BLaER1 (cell line): ENCODE data around the gene ARHGAP22.
A peak's percentile ranks its signal among the peaks of the same experiment; 100 is the strongest.

Experiments
- H3K27ac ChIP-seq: shearing (Covaris generic); formaldehyde crosslinking; 2 replicates; pipeline ENCODE4 v1.8.1; 2022
- H3K27me3 ChIP-seq: shearing (Covaris generic); formaldehyde crosslinking; 2 replicates; pipeline ENCODE4 v1.8.1; 2022
- H3K36me3 ChIP-seq: shearing (Covaris generic); formaldehyde crosslinking; 2 replicates; pipeline ENCODE4 v1.8.1; 2022
- H3K4me1 ChIP-seq: shearing (Covaris generic); formaldehyde crosslinking; 2 replicates; pipeline ENCODE4 v1.8.1; 2022
- H3K4me2 ChIP-seq: shearing (Covaris generic); formaldehyde crosslinking; 2 replicates; pipeline ENCODE4 v1.8.1; 2022
- H3K4me3 ChIP-seq: shearing (Covaris generic); formaldehyde crosslinking; 2 replicates; pipeline ENCODE4 v1.8.1; 2022
- H3K9ac ChIP-seq: shearing (Covaris generic); formaldehyde crosslinking; 2 replicates; pipeline ENCODE4 v1.8.1; 2022
- H3K9me3 ChIP-seq: shearing (Covaris generic); formaldehyde crosslinking; 2 replicates; pipeline ENCODE4 v1.8.1; 2022
- H4K20me1 ChIP-seq: shearing (Covaris generic); formaldehyde crosslinking; 2 replicates; pipeline ENCODE4 v1.8.1; 2022
- Cebpa-rat ChIP-seq: shearing (Covaris generic); IDR thresholded peaks from 2 replicates; pipeline ENCODE4 v1.8.1; 2022

Gene ARHGAP22

DNA sequence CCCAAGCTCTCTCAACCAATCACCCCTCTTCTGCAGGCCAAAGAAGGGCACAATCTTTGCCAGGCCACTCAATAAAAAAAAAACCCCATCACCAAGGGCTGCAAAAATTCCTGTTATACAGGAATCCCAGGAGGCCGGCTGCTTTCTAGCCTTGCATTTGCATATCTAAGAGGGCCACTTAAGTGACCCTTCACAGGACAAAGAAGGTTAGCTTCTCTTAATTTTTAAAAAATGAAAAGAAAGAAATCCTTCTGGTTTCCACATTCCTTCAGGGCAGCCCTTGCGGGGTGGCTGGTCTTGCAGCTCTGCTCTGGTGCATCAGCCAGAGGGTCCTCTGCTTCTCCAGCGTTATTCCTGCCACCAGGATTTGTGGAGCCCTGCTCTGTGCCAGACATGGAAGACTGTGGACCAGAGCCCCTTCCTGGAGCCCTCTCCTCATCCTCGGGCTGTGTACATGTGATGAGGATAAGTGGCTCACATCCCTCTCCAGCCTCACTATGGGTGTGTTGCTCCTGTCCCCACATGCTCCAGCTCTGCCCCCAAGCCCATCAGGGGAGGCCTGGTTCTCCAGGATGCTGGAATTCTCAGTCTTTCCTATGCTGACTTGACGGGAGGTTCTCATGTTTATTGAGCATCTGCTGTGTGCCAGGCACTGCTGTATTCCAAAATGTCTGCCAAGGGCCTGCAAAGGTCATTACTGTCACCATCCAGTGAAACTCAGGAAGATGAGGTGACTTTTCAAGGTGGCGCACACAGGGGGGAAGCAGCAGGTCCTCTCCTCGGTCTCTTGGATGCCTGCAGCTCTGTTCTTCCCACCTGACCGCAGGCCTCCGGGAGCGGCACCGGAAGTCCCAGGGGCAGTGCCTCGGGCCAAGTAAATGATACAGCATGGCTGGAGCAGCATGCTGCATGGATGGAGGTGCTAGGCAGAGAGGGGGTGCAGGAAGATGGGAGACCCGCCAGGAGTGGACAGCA, 67.7 kb downstream of the ARHGAP22 start:
- Histone ChIP-seq H3K27ac (no peak overlapping the region), H3K27me3 (no peaks in the 10 kb centered on the region), H3K9ac (no peak overlapping the region), H3K4me2 (peak overlapping the region; percentile 49), H3K36me3 (no peaks in the 10 kb centered on the region), H3K4me1 (peaks cover 29% of the 10 kb centered on the region), H3K4me3 (no peak overlapping the region), H4K20me1 (no peaks in the 10 kb centered on the region), H3K9me3 (no peaks in the 10 kb centered on the region)
- no peak for TF ChIP-seq Cebpa-rat

DNA sequence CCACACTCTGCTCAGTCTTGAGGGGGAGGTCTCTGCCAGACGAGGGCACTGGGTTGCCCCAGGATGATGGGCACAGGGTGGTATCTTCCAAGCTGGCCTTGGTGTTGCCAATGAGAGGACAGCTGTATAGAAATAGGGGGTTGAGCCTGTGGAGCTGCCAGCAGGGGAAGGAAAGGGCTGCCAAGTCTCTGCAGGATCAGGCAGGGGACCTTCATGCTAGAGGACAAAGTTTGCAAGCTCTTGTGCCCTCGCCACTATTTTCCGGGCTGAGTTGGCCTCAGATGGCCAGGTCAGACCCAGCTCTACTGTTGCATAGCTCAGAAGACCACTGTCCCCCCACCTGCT, 68.7 kb downstream of the ARHGAP22 start:
- peaks cover 18% of the 10 kb centered on the region for H3K4me1 ChIP-seq
- H3K4me2 ChIP-seq, result peak overlapping the region; percentile 49
- no peak overlapping the region for H3K27ac ChIP-seq

DNA sequence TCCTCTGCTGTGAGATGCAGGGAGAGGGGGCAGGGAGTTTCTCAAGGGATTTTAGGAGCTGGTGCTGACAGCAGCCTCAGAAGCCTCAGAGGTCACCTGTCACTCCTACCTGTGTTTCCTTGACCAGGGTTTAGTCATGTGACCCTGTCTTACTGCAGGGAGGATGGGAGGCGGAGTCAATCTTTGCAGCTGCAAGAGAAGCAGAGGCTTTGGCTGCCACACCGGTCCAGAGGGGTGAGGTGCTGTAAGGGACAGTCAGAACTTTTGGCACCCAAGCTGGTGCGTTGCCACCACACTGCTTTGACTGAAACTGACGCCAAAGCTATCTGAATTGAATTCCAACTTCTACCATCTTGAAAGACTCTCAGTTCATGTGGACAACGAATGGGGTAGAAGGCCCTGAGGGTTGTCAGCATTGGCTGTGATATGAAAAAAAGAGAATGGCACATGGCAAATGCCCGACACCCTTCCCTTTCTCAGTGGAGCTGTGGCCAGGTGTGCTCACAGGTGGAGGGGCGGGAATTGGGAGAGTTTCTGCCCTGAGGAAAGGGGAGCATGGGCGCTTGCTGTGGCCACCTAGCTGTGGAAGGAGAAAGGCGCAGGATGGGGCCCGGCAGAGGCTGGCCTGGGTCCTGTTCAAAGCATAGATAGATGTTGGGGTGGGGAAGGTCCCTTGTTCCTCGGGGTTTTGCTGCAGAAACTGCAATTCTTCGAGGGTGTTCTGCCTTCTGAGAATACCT, 69.3 kb downstream of the ARHGAP22 start:
- no peaks in the 10 kb centered on the region for H3K27me3 ChIP-seq
- no peak overlapping the region for H3K9ac ChIP-seq
- no peaks in the 10 kb centered on the region for H3K36me3 ChIP-seq
- no peaks in the 10 kb centered on the region for H3K9me3 ChIP-seq
- no peaks in the 10 kb centered on the region for H4K20me1 ChIP-seq
- H3K4me3 ChIP-seq, result no peak overlapping the region
- H3K4me1 ChIP-seq, result peaks cover 13% of the 10 kb centered on the region
- H3K27ac ChIP-seq, result no peak overlapping the region
- H3K4me2 ChIP-seq, result no peak overlapping the region
- TF ChIP-seq Cebpa-rat, result no peak

More for the DNA sequence above, 68.7 kb downstream of the ARHGAP22 start:
- Histone ChIP-seq H3K36me3 (no peaks in the 10 kb centered on the region), H4K20me1 (no peaks in the 10 kb centered on the region), H3K9ac (no peak overlapping the region), H3K9me3 (no peaks in the 10 kb centered on the region), H3K27me3 (no peaks in the 10 kb centered on the region), H3K4me3 (no peak overlapping the region)
- TF ChIP-seq Cebpa-rat, result no peak

DNA sequence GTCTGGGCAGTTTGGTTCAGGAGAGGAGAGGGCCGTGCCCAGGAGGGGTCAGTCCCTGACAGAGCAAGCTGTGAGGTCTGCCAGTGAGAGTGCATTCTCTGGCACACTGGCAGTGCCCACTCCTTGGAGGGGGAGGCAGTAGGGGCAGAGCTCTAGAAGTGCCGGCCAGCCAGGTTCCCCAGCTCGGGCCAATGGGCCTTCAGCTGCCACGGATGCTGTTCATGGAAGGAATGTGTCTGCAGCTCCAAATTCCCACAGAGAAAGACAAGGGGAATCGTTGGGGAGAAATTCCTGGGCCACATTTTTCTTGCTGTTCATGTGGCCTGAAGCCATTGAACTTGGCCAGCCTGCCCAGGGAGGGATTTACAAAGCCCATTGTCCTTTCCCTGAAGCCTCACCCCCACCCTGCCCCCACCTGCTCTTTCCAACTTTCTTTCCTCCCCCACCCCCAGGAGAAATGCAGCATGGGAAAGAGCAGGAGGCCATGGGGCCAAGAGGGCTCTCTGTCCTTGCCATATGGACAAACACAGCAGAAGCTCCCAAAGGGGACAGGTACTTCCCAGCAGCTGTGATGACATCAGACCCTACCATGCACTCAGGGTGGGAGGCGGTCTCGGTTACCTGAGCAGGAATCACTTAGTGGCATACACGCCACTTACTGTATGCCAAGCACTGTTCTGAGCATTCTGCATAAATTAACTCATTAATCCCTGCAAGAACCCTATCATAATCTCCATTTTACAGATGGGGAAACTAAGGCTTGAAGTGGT, 70.7 kb downstream of the ARHGAP22 start:
- Histone ChIP-seq H3K4me3 (no peak overlapping the region), H3K36me3 (no peaks in the 10 kb centered on the region), H4K20me1 (no peaks in the 10 kb centered on the region), H3K27me3 (no peaks in the 10 kb centered on the region), H3K4me2 (no peak overlapping the region), H3K9ac (no peak overlapping the region), H3K4me1 (peaks cover 13% of the 10 kb centered on the region), H3K27ac (no peak overlapping the region), H3K9me3 (no peaks in the 10 kb centered on the region)
- no peak for TF ChIP-seq Cebpa-rat

DNA sequence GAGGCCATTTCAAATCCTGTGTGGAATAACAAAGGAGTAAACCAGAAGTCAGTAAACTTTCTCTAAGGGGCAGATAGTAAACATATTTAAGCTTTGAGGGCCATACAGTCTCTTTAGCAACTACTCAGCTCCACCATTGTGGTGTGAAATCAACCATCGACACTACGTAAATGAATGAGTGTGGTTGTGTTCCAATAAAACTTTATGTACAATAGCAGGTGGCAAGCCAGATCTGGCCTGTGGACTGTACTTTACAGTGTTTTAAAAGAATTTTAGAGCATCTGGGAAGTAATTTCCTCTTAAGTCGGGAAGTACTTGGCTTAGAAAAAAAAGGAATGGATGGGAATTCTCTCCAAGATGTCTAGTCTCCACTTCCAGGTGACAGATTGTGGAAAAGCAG, 71.3 kb downstream of the ARHGAP22 start:
- Histone ChIP-seq H3K9me3 (no peaks in the 10 kb centered on the region), H4K20me1 (no peaks in the 10 kb centered on the region), H3K27ac (no peak overlapping the region), H3K36me3 (no peaks in the 10 kb centered on the region), H3K4me2 (no peak overlapping the region), H3K27me3 (no peaks in the 10 kb centered on the region), H3K9ac (no peak overlapping the region), H3K4me1 (peaks cover 13% of the 10 kb centered on the region), H3K4me3 (no peak overlapping the region)
- no peak for TF ChIP-seq Cebpa-rat

DNA sequence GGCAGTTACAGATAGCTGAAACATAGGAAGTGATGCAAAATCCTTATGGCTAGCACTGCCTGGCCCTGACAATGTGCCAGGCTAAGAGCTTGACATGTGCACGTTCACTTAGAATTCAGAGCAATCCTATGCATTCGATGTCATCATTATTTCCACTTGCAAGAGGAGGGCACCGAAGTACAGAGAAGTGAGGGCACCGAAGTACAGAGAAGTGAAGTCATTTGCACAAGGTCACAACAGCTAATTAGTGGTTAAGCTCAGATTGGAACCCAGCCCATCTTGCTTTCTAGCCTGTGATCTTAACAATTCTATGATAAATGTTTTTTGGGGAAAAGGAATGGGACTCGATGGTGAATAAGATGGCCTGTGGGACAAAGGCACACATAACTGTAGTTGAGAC, 73.4 kb downstream of the ARHGAP22 start:
- H4K20me1 ChIP-seq, result no peaks in the 10 kb centered on the region
- no peak for TF ChIP-seq Cebpa-rat
- H3K36me3 ChIP-seq, result no peaks in the 10 kb centered on the region
- no peaks in the 10 kb centered on the region for H3K9me3 ChIP-seq
- no peak overlapping the region for H3K27ac ChIP-seq
- H3K4me2 ChIP-seq, result no peak overlapping the region
- peaks cover 14% of the 10 kb centered on the region for H3K4me1 ChIP-seq
- H3K9ac ChIP-seq, result no peak overlapping the region
- no peak overlapping the region for H3K4me3 ChIP-seq
- no peaks in the 10 kb centered on the region for H3K27me3 ChIP-seq

DNA sequence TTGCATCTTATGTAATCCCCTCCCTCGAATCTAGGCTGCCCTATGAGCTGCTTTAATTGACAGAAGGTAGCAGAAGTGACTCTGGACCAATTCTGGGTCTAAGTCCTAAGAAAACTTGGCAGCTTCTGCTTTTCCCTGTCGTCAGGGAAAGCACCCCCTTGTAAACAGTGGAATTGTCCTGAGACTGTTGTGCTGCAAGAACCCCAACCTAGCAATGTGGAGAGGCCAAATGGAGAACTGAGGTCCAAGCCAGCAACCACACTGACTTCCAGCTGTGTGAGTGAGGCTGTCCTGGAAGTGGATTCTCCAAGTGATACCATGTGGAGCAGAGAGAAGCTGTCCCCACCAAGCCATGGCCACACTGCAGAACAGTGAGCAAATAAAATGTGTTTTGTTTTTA, 75.5 kb downstream of the ARHGAP22 start:
- H3K9me3 ChIP-seq, result peaks cover 10% of the 10 kb centered on the region
- H3K4me1 ChIP-seq, result peaks cover 15% of the 10 kb centered on the region

DNA sequence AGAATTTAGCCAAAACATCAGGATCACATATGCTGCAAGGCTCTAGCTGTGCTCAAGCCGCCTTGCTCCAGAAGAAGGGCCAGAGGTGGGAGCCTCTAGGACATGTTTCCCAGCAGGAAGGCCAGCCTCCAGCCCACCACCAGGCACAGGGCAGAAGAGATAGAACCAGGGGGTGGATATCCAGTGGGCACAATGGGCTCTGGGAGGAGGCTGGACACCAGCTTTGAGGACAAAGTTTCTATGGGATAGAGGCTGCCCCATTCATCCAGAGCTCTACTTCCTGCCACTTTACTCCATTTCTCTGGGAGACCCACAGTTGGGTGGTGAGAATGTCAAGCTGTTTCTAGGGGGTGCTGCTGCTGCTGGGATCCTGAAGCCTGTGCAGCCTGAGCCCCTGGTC, 77.1 kb downstream of the ARHGAP22 start:
- H3K27ac ChIP-seq, result no peak overlapping the region
- no peaks in the 10 kb centered on the region for H3K36me3 ChIP-seq
- H3K4me2 ChIP-seq, result no peak overlapping the region; the same call in 1 of the 2 replicates
- H3K9ac ChIP-seq, result no peak overlapping the region
- peaks cover 25% of the 10 kb centered on the region for H3K9me3 ChIP-seq
- peaks cover 15% of the 10 kb centered on the region for H3K4me1 ChIP-seq
- no peak for TF ChIP-seq Cebpa-rat
- no peak overlapping the region for H3K4me3 ChIP-seq
- H3K27me3 ChIP-seq, result peaks cover 29% of the 10 kb centered on the region
- no peaks in the 10 kb centered on the region for H4K20me1 ChIP-seq

More for the DNA sequence above, 75.5 kb downstream of the ARHGAP22 start:
- no peak overlapping the region for H3K27ac ChIP-seq
- H3K27me3 ChIP-seq, result peaks cover 13% of the 10 kb centered on the region
- H3K9ac ChIP-seq, result no peak overlapping the region
- no peak for TF ChIP-seq Cebpa-rat
- no peak overlapping the region for H3K4me2 ChIP-seq
- H4K20me1 ChIP-seq, result no peaks in the 10 kb centered on the region
- H3K4me3 ChIP-seq, result no peak overlapping the region
- H3K36me3 ChIP-seq, result no peaks in the 10 kb centered on the region

DNA sequence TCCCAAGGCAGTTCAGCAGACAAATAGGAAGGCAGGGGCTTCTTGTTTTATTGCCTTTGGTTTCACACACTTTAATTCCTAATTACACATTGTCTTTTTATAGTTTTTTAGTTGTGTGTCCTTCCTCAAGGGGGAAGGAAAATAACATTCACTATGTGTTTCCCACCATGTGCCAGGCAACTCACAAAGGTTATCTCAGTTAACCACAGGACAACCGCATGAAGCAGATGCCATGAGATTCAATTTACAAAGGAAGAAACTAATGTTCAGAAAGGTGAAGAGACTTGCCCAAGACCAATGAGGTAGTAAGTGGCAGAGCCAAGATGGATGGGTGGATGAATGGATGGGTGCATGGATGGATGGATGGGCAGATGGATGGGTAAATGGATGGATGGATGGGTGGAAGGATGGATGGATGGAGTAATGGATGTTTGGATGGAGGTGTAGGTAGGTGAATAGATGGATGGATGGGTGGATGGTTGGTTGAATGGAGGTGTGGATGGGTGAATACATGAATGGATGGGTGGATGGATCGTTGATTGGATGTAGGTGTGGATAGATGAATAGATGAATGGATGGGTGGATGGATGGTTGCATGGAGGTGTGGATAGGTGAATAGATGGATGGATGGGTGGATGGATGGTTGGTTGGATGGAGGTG, 77.9 kb downstream of the ARHGAP22 start:
- Histone ChIP-seq H3K4me2 (peak overlapping the region; percentile 46), H4K20me1 (no peaks in the 10 kb centered on the region), H3K4me1 (peaks cover 15% of the 10 kb centered on the region), H3K36me3 (no peaks in the 10 kb centered on the region), H3K9me3 (peaks cover 25% of the 10 kb centered on the region), H3K27me3 (peaks cover 36% of the 10 kb centered on the region), H3K4me3 (no peak overlapping the region), H3K27ac (no peak overlapping the region), H3K9ac (no peak overlapping the region)
- TF ChIP-seq Cebpa-rat, result no peak
